OCI-LY7 (cell line): Measurements from ENCODE around the gene NOL4L. TPM values are rescaled to one million over a fixed set of nuclear protein-coding genes. Genes with fewer than 3 reads are reported as not detected.

Source experiments
- BruUV-seq: library from RNA; stranded (reverse); fragments of 400-500 nt; replicated peaks from 2 replicates; lab custom pipeline; 2021; lab: Mats Ljungman, UMichigan
- CTCF ChIA-PET: fragments of 300-600 bp; sonication (Branson Sonifier 250); formaldehyde crosslinking; loops from one replicate; lab custom pipeline; 2022; ENCODE audit warnings: antibody characterized with exemption; ENCODE audit not compliant: unreplicated experiment; lab: Charles Lee
- POLR2A ChIA-PET: fragments of 300-600 bp; sonication (Branson Sonifier 250); formaldehyde crosslinking; loops from one replicate; lab custom pipeline; 2022; ENCODE audit warnings: antibody characterized with exemption; lab: Charles Lee
- DNase-seq: peaks from one replicate; pipeline ENCODE4 v3.0.0-alpha.2; 2015; ENCODE audit warnings: low spot score
- H2AFZ ChIP-seq: fragments of 200-600 bp; sonication (generic), shearing (Covaris generic); 2 replicates; pipeline ENCODE4 v1.6.1; 2014; ENCODE audit warnings: mild to moderate bottlenecking, antibody characterized with exemption, low read length, moderate library complexity
- H3K27ac ChIP-seq: fragments of 200-600 bp; sonication (generic); 2 replicates; pipeline ENCODE4 v1.5.1; 2014; ENCODE audit warnings: mixed run types, low read depth, mild to moderate bottlenecking, moderate library complexity, low read length, inconsistent platforms; ENCODE audit not compliant: poor library complexity, severe bottlenecking
- H3K36me3 ChIP-seq: fragments of 200-600 bp; sonication (generic); 2 replicates; pipeline ENCODE4 v1.6.1; 2014; ENCODE audit warnings: mild to moderate bottlenecking, antibody characterized with exemption, low read length, moderate library complexity, mixed read lengths; ENCODE audit not compliant: insufficient read depth
- H3K4me1 ChIP-seq: fragments of 200-600 bp; sonication (generic); 2 replicates; pipeline ENCODE4 v1.5.1; 2014; ENCODE audit warnings: mild to moderate bottlenecking, low read length; ENCODE audit not compliant: insufficient read depth, poor library complexity, severe bottlenecking
- H3K4me2 ChIP-seq: fragments of 200-600 bp; sonication (generic); 2 replicates; pipeline ENCODE4 v1.6.1; 2014; ENCODE audit warnings: mild to moderate bottlenecking, low read length
- H3K4me3 ChIP-seq: fragments of 200-600 bp; sonication (generic); 2 replicates; pipeline ENCODE4 v1.5.1; 2014; ENCODE audit warnings: mild to moderate bottlenecking, low read depth, low read length; ENCODE audit not compliant: poor library complexity, severe bottlenecking
- H3K79me2 ChIP-seq: fragments of 200-600 bp; sonication (generic); 2 replicates; pipeline ENCODE4 v1.6.1; 2016; ENCODE audit warnings: low read depth, mild to moderate bottlenecking, low read length, moderate library complexity, mixed read lengths; ENCODE audit not compliant: insufficient read depth
- H3K9me2 ChIP-seq: fragments of 200-600 bp; sonication (generic); 2 replicates; pipeline ENCODE4 v1.6.1; 2016; ENCODE audit warnings: mild to moderate bottlenecking, low read length, mixed read lengths; ENCODE audit not compliant: insufficient read depth
- H3K9me3 ChIP-seq: fragments of 200-600 bp; sonication (generic); 2 replicates; pipeline ENCODE4 v1.6.1; 2014; ENCODE audit warnings: mild to moderate bottlenecking, mixed run types, low read length, mixed read lengths
- H4K20me1 ChIP-seq: fragments of 200-600 bp; sonication (generic); 2 replicates; pipeline ENCODE4 v1.6.1; 2014; ENCODE audit warnings: mild to moderate bottlenecking, antibody characterized with exemption, low read length, moderate library complexity, mixed read lengths; ENCODE audit not compliant: insufficient read depth
- CTCF ChIP-seq: fragments of 200-600 bp; sonication (generic); conservative IDR thresholded peaks from 2 replicates; pipeline ENCODE4 v1.5.1; 2014; ENCODE audit warnings: mild to moderate bottlenecking, antibody characterized with exemption, low read length, moderate library complexity, mixed read lengths
- EZH2phosphoT487 ChIP-seq: fragments of 200-600 bp; sonication (generic); IDR thresholded peaks from 2 replicates; pipeline ENCODE4 v1.6.1; 2018; ENCODE audit warnings: low read depth, borderline replicate concordance, mild to moderate bottlenecking, mixed run types, antibody characterized with exemption, low read length, moderate library complexity, mixed read lengths
- intact Hi-C: fragments of 100-400 bp; cut with micrococcal nuclease; formaldehyde crosslinking; loops from one replicate; pipeline ENCODE4 v1.10.0; 2022; ENCODE audit not compliant: unreplicated experiment
- total RNA-seq, 2 experiments: library from RNA; depleted of rRNA in 1 of 2; stranded (reverse); fragments of >200 nt in 1 of 2; shearing (Covaris generic) in 1 of 2; gene quantifications; 2 replicates each; pipeline ENCODE4 v1.2.3, GENCODE V29; 2014 to 2022

Gene NOL4L
- total RNA-seq, 2 experiments from 2014 or later, result 3.9 to 4.2 TPM

DNA sequence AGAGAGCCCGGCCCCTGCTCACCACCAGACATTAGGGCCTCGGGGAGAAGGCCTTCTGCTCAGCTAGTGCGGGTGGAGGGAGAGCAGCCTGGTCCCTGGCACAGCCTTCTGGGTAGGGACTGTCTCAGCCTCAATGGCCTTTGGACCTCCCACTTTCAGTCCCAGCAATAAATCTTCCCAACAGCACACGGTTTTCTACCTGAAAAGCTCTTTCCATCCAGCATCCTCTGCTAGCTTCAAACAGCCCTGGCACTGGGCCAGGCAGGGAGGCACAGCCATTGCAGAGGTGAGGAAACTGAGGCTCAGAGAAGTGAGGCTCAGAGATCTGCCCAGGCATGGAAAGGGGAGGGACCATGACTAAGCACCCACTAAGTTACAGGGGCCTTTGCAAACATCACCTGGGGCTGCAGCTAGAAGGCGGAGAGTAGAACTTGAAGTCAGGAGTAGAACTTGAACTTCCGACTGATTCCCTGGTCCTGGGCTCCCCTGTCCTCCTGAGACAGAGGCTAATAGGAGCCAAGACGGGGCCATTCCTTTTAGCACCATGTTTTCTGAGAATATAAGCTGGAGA, 43.9 kb upstream of the NOL4L start:
- CTCF ChIA-PET, result no interaction called here
- POLR2A ChIA-PET, result interaction anchor here (0.5 kb wide), 1 partner anchor 10 kb away, joined by 3 read pairs; no protein-coding TSS in a partner anchor
- BruUV-seq, result no TSS peak

GRCh38 chr20:32626859-32627636, 41.9 kb upstream of the NOL4L start:
- Histone ChIP-seq H2AFZ (peak overlapping the region; percentile 77; the same call in 1 of the 2 replicates), H3K27ac (no peak overlapping the region), H4K20me1 (no peaks in the 10 kb centered on the region), H3K36me3 (no peaks in the 10 kb centered on the region), H3K4me3 (peak overlapping the region; percentile 13), H3K4me1 (peaks cover 17% of the 10 kb centered on the region), H3K4me2 (peak overlapping the region; percentile 58), H3K79me2 (no peaks in the 10 kb centered on the region), H3K9me3 (no peaks in the 10 kb centered on the region), H3K9me2 (no peaks in the 10 kb centered on the region)
- TF ChIP-seq CTCF, result no peak
- no peak for TF ChIP-seq EZH2phosphoT487
- intact Hi-C loops, result no loop called here
- no TSS peak for BruUV-seq
- ChIA-PET POLR2A (no interaction called here), CTCF (no interaction called here)
- DNase-seq, result peak; percentile 33

More for the DNA sequence above, 43.9 kb upstream of the NOL4L start:
- Histone ChIP-seq H4K20me1 (no peaks in the 10 kb centered on the region), H3K4me3 (no peak overlapping the region), H3K79me2 (no peaks in the 10 kb centered on the region), H2AFZ (no peak overlapping the region), H3K9me3 (no peaks in the 10 kb centered on the region), H3K4me1 (peaks cover 17% of the 10 kb centered on the region), H3K4me2 (no peak overlapping the region), H3K36me3 (no peaks in the 10 kb centered on the region), H3K27ac (no peak overlapping the region), H3K9me2 (no peaks in the 10 kb centered on the region)
- intact Hi-C loops, result no loop called here
- no peak for DNase-seq
- no peak for TF ChIP-seq EZH2phosphoT487
- TF ChIP-seq CTCF, result no peak

- intact Hi-C loops, result no loop called here
Observed at GRCh38 chr20:32626407-32626806, 41.3 kb upstream of the NOL4L start.

More at GRCh38 chr20:32626407-32626806, 41.3 kb upstream of the NOL4L start:
- POLR2A ChIA-PET, result no interaction called here
- Histone ChIP-seq H3K4me1 (peaks cover 17% of the 10 kb centered on the region), H3K9me3 (no peaks in the 10 kb centered on the region), H4K20me1 (no peaks in the 10 kb centered on the region), H3K4me3 (no peak overlapping the region), H3K9me2 (no peaks in the 10 kb centered on the region), H2AFZ (no peak overlapping the region), H3K79me2 (no peaks in the 10 kb centered on the region), H3K4me2 (no peak overlapping the region), H3K36me3 (no peaks in the 10 kb centered on the region), H3K27ac (no peak overlapping the region)
- CTCF ChIA-PET, result no interaction called here
- no peak for TF ChIP-seq CTCF
- TF ChIP-seq EZH2phosphoT487, result no peak
- no TSS peak for BruUV-seq
- no peak for DNase-seq
